Stimulated activated effector memory CD8-positive, alpha-beta T cell treated with anti-CD3 and anti-CD28 coated beads, Interleukin-12 subunit alpha, Interleukin-12 subunit beta, amount 100 ng/mL, for 72 hours (primary cell): Measurements from ENCODE around the gene MX2.
"Not testable (repeated sequence)": the region's sequence is repeated elsewhere in the genome, so short reads cannot be mapped to it uniquely, and the experiment has no call there.

Experiments
- ATAC-seq: fragments of 150-1000 bp; cut with Tn5 transposase; 2 replicates; pipeline ENCODE4 v1.10.0; 2021
- DNase-seq, 2 donors: peaks; one replicate each; pipeline ENCODE4 v3.0.0; 2021 to 2022; ENCODE audit warnings: low spot score in 2 of 2
- H3K27ac Mint-ChIP-seq: one replicate; pipeline ENCODE4 v1.8.0; 2022; ENCODE audit warnings: mild to moderate bottlenecking, mixed read lengths
- H3K36me3 Mint-ChIP-seq: one replicate; pipeline ENCODE4 v1.8.0; 2022; ENCODE audit warnings: mild to moderate bottlenecking, mixed read lengths
- H3K4me1 Mint-ChIP-seq: one replicate; pipeline ENCODE4 v1.8.0; 2022; ENCODE audit warnings: mixed read lengths
- H3K4me3 Mint-ChIP-seq: one replicate; pipeline ENCODE4 v1.8.0; 2022; ENCODE audit warnings: mild to moderate bottlenecking, mixed read lengths
- H3K9me3 Mint-ChIP-seq: one replicate; pipeline ENCODE4 v1.8.0; 2022; ENCODE audit warnings: mixed read lengths

MX2 gene

DNA sequence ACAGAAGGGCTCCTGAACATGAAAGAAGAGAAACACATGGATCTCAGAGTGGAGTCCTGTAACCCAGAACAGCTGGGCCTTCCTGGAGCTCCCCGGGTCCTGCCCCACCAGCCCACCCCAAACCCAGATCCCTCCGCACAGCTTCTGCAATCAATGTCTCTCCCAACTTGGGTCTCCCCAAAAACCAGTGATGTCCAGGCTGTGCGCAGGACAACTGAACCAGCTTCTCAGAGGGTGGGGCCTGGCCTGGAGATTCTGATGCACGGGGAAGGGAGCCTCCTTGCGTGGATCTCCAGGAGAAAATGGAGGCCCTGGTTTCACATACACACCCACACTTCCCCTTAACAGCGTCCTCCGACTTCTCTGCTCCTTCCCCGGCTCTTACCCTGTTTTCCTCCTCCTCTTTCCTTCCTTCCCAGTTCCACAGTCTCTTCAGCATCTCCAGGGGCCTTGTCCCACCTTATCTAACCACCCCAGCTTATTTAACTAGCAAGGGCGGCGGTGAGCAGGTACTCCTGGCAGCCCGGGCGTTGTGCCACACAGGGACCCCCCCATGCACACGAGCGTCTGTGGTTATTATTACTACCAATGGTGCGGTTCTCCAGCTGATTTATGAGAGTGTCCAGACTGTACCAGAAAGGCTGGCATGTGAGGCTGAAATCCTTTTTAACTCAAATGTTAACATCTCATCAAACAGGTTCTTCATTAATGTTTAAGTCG is 11.2 kb upstream of the MX2 start:
- H3K9me3 Mint-ChIP-seq, result no peaks in the 10 kb centered on the region
- H3K4me3 Mint-ChIP-seq, result no peak overlapping the region
- DNase-seq (no peak), ATAC-seq (no peak)
- H3K27ac Mint-ChIP-seq, result no peak overlapping the region
- no peaks in the 10 kb centered on the region for H3K36me3 Mint-ChIP-seq
- H3K4me1 Mint-ChIP-seq, result no peaks in the 10 kb centered on the region

DNA sequence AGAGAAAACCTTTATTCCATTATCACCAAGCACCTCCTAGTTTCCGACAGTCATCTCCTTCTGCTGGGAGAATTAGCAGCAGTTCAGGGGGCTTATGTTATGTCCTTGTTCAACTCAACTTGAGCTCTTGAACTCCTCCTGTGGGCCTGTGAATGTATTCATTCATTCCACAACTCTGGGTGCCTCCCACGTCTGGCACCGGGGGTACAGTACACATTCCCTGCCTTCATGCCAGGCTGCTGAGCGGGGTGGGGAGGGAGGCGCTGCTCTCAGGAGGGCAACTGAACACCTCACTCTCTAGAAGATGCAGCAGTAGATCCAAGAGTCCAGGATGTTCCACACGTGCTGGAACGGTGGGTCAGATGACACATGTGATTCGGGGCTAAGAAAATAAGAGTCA is 4.3 kb upstream of the MX2 start:
- H3K9me3 Mint-ChIP-seq, result no peaks in the 10 kb centered on the region
- no peak overlapping the region for H3K4me3 Mint-ChIP-seq
- no peak for DNase-seq
- no peak overlapping the region for H3K27ac Mint-ChIP-seq
- peaks cover 7% of the 10 kb centered on the region for H3K36me3 Mint-ChIP-seq
- ATAC-seq, result no peak
- H3K4me1 Mint-ChIP-seq, result peaks cover 12% of the 10 kb centered on the region

DNA sequence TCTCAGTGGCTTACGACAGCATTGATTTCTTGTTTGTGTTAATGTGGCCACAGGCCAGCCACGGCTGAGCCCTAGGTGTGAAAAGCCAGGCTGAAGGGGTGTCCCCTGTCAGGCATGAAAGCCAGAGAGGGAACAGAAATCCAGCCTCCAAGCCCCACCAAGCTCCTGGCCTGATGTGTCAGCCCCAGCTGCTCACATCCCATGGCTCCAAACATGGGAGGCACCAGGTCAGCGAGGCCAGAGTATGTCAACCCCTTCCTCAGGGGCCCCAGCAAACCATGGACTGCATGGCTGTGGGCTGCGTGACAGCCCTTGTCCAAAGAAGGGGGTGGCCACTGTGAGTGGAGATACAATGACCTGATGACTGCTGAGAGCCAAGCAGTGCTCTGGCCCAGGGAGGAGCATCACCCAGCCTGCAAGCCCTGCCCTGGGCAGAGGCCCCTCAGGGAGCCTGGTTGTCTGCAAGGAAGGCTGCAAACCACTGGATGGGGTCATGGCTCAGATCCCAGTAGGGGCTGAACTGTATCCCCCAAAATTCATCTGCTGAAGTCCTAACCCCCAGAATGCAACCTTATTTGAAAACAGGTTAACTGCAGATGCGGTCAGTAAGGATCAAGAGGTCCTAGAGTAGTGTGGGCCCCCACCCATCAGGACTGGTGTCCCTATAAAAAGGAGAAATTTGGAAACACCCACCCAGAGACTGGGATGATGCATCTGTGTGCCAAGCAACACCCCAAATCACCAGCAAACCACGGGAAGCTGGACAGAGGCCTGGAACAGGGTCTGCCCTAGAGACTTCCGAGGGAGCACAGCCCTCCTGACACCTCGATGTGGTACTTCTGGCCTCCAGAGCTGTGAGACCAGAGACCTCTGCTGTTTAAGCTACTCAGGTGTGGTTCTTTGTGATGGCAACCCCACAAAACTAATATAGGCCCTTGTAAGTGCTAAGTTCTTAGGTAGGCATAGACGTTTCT is 3.3 kb upstream of the MX2 start:
- DNase-seq (no peak), ATAC-seq (no peak)
- Mint-ChIP-seq H3K4me3 (no peak overlapping the region), H3K27ac (peak overlapping the region; percentile 8), H3K9me3 (no peaks in the 10 kb centered on the region), H3K36me3 (peaks cover 10% of the 10 kb centered on the region), H3K4me1 (peaks cover 21% of the 10 kb centered on the region)

DNA sequence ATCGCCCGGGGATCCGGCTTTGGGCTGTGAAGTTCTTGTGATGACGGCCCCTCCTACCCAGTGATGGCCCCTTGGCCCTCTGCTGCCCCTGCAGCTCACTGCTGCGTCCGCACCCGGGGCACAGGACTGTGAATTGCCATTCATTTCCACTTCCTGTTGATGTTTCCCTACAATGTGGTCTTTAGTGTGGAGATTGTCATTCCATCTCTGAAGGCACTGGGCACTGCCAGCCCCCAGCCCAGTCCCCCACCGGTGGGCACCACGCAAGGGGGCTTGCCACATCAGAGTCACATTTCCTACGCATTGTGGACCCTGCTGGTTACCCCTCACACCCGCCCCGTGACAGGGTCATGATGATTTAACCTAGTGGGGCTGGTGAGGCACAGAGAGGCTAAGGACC is 2.5 kb upstream of the MX2 start:
- DNase-seq (no peak), ATAC-seq (no peak)
- Mint-ChIP-seq H3K9me3 (no peaks in the 10 kb centered on the region), H3K36me3 (peaks cover 10% of the 10 kb centered on the region), H3K27ac (peak overlapping the region; percentile 8), H3K4me1 (peaks cover 27% of the 10 kb centered on the region), H3K4me3 (no peak overlapping the region)

DNA sequence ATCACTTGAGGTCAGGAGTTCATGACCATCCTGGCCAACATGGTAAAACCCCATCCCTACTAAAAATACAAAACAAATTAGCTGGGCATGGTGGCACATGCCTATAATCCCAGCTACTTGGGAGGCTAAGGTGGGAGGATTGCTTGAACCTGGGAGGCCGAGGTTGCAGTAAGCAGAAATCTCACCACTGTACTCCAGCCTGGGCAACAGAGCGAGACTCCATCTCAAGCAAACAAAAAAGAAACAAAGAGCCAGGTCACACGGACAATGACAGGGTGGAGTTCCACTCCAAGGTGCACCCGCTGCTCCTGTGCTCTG is 2.1 kb upstream of the MX2 start:
- peaks cover 27% of the 10 kb centered on the region for H3K4me1 Mint-ChIP-seq
- not testable (repeated sequence) for H3K27ac Mint-ChIP-seq, H3K36me3 Mint-ChIP-seq, H3K4me3 Mint-ChIP-seq, DNase-seq, H3K9me3 Mint-ChIP-seq, ATAC-seq

DNA sequence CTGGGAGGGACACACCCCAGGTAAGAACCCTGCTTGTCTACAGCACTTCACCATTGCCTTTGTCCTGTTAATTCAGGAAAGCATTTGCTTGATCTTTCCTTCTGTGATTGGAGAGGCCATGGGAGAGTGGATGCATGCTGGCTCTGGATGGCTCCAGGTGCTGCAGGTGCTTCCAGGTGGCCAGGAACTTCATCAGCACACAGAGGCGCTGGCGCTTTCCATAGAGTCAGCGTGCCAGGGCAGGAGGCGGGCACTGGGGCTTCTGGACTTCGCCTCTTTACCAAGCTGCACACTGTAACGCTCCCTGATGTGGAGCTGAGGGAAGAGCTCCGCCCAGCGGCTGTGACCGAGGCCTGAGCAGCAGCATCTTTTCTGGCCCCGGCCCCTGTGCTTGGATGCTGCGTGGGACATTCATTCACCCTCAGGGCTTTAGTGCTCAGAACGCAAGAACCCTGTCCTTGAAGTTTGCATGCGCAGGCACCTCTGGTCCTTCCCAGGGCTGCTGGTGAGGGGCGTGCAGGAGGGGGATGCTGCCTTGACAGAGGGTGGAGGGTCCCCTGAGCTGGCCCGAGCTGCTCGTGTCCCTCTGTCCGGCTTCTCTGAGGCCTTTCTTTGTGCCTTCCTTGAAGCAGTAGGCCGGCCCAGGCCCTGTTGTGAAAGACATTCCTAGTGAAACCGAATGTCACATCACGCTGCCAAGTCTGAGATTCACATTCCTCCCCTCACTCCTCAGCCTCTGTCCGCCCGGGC is 1.6 kb upstream of the MX2 start:
- Mint-ChIP-seq H3K36me3 (peaks cover 10% of the 10 kb centered on the region), H3K4me1 (peaks cover 33% of the 10 kb centered on the region), H3K27ac (peak overlapping the region; percentile 97), H3K9me3 (no peaks in the 10 kb centered on the region), H3K4me3 (no peak overlapping the region)
- DNase-seq (no peak), ATAC-seq (no peak)

DNA sequence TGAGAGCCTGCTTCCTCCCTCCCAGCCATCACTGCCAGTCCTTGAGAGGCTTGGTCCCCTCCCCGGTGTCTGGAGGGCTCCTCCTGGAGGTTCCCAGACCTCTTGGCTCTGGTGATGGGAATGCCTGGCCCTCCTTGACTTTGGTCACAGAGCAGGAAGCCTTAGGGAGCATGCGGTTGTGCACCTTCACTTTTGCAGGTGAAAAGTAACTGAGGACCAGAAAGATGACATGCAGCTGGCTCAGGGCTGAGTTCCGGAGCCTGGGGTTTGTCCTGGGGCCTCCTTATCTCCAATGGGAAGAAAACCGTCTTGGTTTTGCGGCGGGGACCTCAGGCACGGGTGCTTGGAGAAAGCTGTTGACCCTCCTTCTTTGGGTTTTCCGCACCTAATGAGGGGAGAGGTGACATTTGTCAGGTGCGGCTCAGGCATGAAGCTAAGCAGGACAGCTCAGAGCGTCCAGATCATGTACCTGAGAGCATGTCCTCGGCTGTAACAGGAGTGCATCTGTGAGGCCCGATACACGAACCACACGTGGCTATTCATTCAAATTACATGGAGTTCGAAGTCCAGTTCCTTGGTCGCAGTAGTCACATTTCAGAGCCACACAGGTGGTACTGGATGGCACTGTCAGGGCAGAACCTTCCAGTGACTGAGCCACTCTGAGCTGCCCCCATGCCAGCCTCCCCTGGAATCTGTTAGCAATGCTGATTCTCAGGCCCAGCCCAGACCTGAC is 608 bp upstream of the MX2 start:
- Mint-ChIP-seq H3K9me3 (no peaks in the 10 kb centered on the region), H3K27ac (peak overlapping the region; percentile 97), H3K36me3 (peaks cover 10% of the 10 kb centered on the region), H3K4me1 (peaks cover 41% of the 10 kb centered on the region), H3K4me3 (peak overlapping the region; percentile 79)
- DNase-seq, result no peak
- no peak for ATAC-seq

DNA sequence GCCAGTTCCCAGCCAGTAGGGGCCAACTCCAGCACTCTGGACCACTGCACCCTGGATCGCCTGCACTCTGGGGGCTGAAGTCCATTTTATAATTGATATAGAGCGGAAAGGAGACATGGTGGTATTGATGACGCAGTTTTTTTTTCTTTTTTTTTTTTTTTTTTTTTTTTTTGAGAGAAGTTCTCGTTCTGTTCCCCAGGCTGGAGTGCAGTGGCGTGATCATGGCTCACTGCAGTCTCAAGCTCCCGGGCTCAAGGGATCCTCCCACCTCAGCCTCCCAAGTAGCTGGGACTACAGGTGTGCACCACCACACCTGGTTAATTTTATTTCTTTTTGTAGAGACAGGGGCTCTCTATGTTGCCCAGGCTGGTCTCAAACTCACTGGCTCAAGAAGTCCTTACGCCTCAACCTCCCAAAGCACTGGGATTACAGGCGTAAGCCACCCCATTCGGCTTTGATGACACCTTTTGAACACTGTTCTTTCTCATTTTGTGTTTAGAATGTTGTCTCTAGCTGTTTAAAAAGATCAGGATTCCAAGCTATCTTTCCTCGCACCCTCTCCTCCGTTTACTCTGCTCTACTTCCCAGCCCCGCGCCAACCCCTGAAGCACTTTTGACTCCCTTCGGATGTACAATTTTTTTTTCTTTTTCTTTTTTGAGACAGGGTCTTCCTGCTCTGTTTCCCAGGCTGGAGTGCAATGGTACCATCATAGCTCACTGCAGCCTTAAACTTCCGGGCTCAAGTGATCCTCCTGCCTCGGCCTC is 960 bp downstream of the MX2 start:
- Mint-ChIP-seq H3K4me1 (peaks cover 50% of the 10 kb centered on the region), H3K4me3 (peak overlapping the region; percentile 79), H3K27ac (peak overlapping the region; percentile 97), H3K9me3 (no peaks in the 10 kb centered on the region), H3K36me3 (peaks cover 10% of the 10 kb centered on the region)
- ATAC-seq (no peak), DNase-seq (no peak)

DNA sequence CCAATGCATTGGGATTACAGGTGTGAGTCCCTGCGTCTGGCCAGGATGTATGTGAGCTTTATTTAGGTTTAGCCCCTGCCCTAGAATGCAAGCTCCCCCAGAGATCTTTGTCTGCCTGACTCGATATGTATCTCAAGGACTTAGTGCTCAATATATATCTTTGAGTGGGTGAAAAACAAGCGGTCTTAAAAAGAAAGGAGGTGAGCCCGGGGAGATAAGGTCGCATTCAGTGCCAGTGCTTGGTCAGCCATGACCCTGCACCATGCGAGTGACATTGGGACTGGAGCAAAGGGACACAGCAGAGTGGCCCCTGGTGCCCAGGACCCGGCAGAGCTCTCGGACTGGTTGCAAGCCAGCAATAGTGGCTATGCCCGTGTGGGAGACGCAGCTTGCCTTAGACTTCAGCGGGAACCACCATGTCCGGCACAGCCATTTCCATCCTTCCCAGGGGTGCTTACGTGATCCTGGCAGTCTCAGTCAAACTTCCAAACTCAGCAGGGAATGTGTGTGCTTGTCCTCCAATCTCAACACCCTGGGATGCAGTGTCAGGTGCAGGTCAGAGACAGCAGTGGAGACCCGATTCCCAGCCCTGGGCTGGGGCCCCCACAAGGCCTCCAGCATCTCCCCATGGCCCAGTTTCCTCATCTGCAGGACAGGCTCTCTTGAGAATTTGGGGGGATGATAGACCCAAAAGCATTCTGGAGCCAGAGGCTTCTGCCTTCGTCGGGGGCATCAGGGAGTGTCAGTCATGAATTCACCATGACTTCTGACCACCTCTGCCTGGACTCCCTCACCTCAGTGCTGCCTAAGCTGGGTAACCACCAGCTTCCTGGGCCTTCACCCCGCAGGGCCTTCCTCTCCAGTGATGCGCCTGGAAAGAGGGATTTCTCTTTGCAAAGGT is 1.8 kb downstream of the MX2 start:
- Mint-ChIP-seq H3K36me3 (peaks cover 10% of the 10 kb centered on the region), H3K4me3 (peak overlapping the region; percentile 79), H3K4me1 (peaks cover 59% of the 10 kb centered on the region), H3K27ac (peak overlapping the region; percentile 97), H3K9me3 (no peaks in the 10 kb centered on the region)
- ATAC-seq, result no peak
- DNase-seq, result no peak

DNA sequence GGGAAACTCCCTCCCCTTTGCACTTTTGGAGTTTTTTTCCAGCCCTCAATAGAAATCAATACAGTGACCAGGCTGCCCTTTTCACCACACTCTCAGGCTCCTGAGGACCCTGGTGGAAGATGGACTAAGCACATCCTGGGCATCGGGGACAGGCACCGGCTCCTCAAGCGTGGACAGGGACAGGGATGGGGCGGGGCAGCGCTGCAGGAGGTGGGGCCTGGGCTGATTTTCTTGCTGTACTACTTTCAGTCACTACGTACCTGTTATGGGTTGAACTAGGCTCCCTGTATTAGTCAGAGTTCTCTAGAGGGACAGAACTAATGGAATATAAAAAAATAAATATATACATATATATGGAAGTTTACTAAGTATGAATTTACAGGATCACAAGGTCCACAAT is 2.5 kb downstream of the MX2 start:
- Mint-ChIP-seq H3K4me1 (peaks cover 66% of the 10 kb centered on the region), H3K36me3 (peaks cover 10% of the 10 kb centered on the region), H3K4me3 (no peak overlapping the region), H3K27ac (no peak overlapping the region), H3K9me3 (no peaks in the 10 kb centered on the region)
- DNase-seq (no peak), ATAC-seq (no peak)

DNA sequence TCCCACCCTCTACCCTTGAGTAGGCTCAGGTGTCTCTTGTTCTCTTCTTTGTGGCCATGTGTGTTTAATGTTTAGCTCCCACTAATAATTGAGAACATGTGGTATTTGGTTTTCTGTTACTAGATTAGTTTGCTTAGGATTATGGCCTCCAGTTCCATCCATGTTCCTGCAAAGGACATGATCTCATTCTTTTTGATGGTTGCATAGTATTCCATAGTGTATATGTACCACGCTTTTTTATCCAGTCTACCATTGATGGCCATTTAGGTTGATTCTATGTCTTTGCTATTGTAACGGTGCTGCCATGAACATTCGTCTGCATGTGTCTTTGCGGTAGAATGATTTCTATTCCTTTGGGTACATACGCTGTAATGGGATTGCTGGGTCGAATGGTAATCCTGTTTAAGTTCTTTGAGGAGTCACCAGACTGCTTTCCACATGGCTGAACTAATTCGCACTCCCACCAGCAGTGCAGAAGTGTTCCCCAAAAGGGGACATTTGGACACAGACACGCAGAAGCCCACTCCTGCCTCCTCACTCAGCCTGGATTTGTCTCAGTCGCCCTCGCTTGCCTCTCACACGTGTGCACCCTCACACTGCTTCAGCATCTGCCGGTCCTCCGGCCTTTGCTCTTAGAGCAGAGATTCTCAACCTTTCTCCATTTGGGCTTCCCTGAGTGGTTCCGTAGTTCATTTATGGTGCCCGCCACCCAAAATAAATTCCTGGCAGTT is 3.7 kb downstream of the MX2 start:
- no peak for DNase-seq
- no peak for ATAC-seq
- H3K9me3 Mint-ChIP-seq, result no peaks in the 10 kb centered on the region
- H3K27ac Mint-ChIP-seq, result peak overlapping the region; percentile 17
- peaks cover 10% of the 10 kb centered on the region for H3K36me3 Mint-ChIP-seq
- peaks cover 74% of the 10 kb centered on the region for H3K4me1 Mint-ChIP-seq
- H3K4me3 Mint-ChIP-seq, result no peak overlapping the region

DNA sequence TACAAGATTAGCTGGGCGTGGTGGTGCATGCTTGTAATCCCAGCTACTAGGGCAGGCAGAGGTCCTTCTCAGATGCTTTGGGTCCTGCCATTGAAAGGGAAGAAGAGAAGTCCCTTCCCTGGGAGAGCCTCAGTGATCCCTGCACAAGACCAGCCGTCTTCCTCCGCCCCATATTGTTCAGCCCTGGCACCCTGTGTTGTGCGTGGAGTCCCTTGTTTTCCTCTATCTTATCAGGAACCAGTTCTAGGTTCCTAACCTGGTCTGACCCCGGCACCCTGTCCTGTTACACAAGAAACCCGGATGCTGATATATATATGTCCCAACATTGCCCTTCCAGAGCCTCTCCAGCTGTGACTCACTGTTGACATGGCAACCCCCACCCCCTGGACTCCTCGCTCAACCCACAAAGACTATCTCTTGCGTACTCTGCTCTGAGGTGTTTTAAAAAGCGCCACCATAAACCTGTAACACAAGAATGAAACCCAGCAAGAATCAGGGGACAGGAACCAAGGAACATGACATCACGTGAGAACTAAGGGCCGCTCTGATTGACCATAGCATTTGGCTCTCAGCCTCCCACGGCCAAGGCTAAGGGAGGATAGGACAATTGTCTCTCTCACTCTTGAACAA is 4.8 kb downstream of the MX2 start:
- DNase-seq (no peak), ATAC-seq (no peak)
- Mint-ChIP-seq H3K9me3 (no peaks in the 10 kb centered on the region), H3K36me3 (peaks cover 10% of the 10 kb centered on the region), H3K4me3 (no peak overlapping the region), H3K4me1 (peaks cover 78% of the 10 kb centered on the region), H3K27ac (peak overlapping the region; percentile 44)
